GM21526 (cell line): Measurements from ENCODE around the gene IRF3.
"Not testable (repeated sequence)": the region's sequence is repeated elsewhere in the genome, so short reads cannot be mapped to it uniquely, and the experiment has no call there.

ENCODE experiments used
- ATAC-seq: cut with Tn5 transposase; IDR thresholded peaks from one replicate; pipeline ENCODE4 v1.9.1; 2021; ENCODE audit warnings: moderate library complexity; ENCODE audit not compliant: unreplicated experiment, low FRiP score

IRF3 gene

DNA sequence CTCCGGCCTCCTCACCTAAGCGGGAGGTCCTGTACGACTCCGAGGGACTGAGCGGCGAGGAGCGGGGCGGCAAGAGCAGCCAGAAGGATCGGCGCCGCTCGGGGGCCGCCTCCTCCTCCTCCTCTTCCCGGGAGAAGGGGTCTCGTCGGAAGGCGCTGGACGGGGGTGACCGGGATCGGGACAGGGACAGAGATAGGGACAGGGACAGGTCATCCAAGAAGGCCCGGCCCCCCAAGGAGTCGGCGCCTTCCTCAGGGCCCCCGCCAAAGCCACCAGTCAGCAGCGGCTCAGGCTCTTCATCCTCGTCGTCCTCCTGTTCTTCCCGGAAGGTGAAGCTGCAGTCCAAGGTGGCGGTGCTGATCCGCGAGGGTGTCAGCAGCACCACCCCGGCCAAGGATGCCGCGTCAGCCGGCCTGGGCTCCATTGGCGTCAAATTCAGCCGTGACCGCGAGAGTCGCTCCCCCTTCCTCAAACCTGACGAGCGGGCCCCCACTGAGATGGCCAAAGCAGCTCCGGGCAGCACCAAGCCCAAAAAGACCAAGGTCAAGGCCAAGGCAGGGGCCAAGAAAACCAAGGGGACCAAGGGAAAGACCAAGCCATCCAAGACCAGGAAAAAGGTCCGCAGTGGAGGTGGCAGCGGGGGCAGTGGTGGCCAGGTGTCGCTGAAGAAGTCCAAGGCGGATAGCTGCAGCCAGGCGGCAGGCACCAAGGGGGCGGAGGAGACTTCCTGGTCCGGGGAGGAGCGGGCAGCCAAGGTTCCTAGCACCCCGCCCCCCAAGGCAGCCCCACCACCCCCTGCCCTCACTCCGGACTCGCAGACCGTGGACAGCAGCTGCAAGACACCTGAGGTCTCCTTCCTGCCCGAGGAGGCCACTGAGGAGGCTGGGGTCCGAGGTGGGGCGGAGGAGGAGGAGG lies 12.8 kb downstream of the IRF3 start:
- ATAC-seq, result no peak

DNA sequence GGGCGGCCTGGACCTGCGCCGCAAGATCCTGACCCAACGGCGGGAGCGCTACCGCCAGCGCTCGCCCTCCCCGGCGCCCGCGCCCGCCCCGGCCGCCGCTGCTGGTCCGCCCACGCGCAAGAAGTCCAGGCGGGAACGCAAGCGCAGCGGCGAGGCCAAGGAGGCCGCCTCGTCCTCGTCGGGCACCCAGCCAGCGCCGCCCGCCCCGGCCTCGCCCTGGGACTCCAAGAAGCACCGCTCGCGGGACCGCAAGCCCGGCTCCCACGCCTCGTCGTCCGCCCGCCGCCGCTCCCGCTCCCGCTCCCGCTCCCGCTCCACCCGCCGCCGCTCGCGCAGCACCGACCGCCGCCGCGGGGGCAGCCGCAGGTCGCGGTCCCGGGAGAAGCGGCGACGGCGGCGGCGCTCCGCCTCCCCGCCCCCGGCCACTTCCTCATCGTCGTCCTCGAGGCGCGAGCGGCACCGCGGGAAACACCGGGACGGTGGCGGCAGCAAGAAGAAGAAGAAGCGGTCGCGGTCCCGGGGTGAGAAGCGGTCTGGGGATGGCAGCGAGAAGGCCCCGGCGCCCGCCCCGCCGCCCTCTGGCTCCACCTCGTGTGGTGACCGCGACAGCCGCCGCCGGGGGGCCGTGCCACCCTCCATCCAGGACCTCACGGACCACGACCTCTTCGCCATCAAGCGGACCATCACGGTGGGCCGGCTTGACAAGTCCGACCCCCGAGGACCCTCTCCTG lies 13.7 kb downstream of the IRF3 start:
- ATAC-seq, result no peak

DNA sequence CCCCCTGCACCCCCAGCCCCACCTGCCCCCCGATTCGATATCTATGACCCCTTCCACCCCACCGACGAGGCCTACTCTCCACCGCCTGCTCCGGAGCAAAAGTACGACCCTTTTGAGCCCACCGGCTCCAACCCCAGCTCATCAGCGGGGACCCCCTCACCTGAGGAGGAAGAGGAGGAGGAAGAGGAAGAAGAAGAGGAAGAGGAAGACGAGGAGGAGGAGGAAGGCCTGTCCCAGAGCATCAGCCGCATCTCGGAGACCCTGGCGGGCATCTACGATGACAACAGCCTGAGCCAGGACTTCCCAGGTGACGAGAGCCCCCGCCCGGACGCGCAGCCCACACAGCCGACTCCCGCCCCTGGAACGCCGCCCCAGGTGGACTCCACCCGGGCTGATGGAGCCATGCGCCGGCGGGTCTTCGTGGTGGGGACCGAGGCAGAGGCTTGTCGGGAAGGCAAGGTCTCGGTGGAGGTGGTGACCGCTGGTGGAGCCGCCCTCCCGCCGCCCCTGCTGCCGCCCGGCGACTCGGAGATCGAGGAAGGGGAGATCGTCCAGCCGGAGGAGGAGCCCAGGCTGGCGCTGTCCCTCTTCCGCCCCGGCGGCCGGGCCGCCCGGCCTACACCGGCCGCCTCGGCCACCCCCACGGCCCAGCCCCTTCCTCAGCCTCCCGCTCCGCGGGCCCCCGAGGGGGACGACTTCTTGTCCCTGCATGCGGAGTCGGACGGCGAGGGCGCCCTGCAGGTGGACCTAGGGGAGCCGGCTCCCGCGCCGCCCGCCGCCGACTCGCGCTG lies 14.4 kb downstream of the IRF3 start:
- no peak for ATAC-seq

DNA sequence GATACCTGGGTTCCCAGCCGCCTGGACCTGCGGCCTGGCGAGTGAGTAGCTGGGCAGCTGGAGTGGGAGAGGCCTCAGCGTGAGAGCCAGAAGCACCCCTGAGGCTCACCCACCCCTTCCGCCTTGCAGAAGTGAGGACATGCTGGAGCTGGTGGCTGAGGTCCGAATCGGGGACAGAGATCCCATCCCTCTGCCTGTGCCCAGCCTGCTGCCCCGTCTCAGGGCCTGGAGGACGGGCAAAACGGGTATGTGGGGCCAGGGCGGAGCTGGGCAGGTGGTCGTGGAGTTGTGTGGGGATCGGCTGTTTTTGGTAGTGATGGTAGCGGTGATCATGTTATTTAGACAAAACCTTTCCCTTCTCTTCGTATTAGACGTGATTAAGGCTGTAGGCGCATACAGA lies 19.1 kb downstream of the IRF3 start:
- ATAC-seq, result no peak

DNA sequence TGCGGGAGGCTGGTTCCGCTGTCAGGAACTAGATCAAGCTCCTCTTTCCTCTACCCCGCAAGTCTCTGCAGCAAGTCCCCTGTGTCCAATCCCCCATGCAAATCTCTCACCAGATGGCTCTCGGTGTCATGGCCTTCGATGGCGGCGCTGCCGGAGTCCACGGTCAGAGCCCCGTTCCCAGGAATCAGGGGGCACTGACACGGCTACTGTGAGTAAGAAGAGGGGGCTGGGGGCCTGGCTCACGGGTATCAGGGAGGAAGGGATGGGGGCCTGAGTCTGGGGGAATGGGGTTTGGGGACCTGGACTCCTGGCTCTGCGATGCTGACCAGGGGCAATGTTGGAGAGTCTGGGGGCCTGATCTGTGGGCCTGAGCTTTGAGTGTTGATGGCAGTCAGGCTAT lies 19.7 kb downstream of the IRF3 start:
- ATAC-seq, result no peak

DNA sequence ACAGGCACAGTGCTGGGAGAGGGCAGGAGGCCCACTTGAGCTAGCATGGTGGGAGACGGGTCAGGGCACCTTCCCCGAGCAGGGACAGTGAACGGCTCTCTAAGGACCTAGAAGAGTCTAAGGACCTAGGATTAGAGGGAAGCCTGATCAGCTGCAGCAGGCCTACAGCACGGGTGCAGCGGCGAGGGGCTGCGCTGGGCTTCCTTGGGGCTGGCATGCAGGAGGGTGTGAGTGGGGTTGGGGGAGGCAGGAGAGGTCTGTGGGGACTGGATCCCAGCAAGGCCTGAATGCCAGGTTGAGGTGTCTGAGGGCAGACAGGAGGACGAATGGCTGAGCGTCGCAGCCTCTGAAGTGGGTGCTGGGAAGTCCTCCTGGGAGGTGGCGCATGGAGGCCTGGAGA lies 20.1 kb downstream of the IRF3 start:
- ATAC-seq, result no peak

DNA sequence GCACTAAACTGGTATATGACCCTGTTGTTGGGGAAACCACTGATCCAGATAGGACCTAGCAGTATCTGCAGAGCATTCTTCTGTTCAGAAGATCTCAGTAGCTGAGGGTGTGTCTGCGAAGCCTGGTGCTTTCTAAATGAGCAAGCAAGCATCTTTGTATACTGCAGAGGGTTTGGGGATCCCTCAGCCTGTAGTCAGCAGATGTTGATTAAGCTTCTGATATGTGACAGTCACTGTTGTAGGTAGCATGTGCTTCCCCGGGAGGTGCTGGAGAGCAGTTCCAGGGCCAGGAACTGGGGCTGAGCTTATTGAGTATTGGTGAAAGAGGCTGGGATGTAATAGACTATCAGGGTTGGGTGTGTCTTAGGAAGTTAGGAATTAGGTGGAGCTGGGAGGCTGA lies 22.2 kb downstream of the IRF3 start:
- ATAC-seq, result no peak

DNA sequence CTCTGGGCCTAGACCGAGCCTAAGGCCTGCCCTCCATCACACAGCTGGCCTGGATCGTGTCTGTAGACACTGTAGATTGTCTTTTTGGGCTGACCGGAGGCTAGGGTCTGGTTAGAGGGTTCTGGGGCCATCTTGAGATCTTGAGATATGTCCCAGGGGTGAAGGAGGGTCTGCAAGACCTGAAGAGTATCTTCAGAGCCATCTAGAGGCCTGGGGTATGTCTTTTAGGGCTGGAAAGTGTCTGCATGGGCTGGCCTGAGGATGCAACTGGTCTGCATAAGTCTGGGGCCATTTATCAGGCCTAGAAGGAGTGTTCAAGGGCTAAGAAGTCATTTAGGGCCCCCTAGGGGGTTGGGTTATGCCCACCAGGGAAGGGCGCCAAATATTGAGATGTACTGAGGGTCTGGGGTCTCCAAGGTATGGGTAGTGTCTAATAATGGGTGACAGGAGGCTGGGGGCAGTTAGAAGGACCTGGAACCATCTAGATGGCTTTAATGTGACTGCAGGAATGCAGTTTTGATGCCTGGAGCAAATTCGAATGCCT lies 23.1 kb downstream of the IRF3 start:
- no peak for ATAC-seq

DNA sequence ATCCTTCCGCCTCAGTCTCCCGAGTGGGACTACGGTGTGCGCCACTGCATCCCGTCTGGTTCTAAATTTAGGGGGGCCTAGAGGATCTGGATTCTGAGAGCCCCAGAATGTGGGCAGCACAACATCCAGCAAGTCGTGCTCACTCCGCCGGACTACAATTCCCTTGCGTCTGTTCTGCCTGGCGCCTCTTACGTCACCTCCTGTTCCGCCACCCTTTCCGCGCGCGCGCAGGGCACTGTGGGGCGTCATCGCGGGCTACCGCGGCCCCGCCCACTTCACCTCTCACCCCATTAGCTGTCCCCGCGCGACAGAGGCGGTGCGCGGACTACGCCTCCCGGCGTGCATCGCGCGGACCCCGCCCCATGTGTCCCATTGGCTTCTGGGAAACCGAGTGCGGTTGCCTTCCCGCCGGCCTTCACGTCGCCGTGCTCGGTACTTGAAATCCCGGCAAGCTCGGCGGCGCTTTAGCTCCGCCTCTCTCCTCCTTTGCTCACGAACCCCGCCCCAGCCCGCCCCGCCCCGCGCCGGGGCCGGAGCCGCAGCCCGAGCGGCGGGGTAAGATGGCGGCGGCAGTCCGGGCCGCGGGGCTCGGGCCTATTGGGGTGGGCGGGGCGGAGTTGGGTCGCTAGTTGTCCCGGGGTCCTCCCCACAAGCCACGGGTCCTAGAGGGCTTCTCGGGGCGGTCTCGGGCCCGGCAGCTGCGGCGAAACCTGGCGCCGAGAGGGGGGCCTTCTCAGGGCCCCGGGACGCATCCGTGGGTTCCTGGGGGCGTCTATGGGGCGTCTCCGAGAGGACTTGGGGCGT lies 23.8 kb downstream of the IRF3 start, which contains the start of gene SCAF1:
Gene SCAF1, plus strand, starts transcription at position 522 of the 804 bp plus-strand sequence. CDS start 2,818 bp downstream, outside the sequence.
- peak; percentile 47 for ATAC-seq

DNA sequence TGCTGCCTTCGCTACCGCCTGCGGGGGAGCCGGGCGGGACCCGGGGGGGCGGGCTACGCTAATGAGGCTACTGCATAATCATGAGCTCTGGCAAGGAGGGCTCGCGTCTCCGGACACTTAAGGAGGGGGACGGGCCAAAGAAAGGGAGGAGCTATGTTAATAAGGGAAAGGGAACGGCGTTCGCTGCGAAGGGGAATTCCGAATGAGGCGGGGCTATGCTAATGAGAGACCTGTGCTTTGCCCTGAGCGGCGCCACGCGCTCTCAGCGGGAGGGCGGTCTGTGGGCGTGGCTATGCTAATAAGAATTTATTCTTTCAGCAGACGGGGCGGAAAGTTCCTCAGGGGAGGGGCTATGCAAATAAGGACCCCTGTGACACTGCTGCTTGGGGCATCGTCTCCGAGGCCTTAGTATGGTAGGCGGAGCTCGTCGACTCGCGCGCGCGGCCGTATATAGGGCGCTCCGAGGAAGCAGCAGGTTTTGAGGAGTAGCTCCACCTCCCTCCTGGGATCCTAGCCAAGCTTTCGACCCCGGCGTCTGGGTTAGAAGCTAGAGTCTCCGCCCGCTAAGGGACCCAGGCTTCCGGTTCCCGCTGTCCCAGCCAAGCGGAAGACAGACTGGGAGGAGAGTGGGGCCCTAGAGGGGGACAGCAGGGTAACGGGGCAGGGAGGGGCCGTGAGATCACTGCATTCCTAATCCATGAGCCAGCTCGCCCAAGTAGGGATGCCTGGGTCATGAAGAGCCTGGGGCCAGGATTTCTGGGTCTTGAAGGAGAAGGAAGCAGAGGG lies 25.4 kb downstream of the IRF3 start, which contains the start of gene RRAS:
Gene RRAS, minus strand, starts transcription at position 31 of the 786 bp plus-strand sequence. CDS start 45 bp downstream, outside the sequence.
- ATAC-seq, result peak; percentile 52

DNA sequence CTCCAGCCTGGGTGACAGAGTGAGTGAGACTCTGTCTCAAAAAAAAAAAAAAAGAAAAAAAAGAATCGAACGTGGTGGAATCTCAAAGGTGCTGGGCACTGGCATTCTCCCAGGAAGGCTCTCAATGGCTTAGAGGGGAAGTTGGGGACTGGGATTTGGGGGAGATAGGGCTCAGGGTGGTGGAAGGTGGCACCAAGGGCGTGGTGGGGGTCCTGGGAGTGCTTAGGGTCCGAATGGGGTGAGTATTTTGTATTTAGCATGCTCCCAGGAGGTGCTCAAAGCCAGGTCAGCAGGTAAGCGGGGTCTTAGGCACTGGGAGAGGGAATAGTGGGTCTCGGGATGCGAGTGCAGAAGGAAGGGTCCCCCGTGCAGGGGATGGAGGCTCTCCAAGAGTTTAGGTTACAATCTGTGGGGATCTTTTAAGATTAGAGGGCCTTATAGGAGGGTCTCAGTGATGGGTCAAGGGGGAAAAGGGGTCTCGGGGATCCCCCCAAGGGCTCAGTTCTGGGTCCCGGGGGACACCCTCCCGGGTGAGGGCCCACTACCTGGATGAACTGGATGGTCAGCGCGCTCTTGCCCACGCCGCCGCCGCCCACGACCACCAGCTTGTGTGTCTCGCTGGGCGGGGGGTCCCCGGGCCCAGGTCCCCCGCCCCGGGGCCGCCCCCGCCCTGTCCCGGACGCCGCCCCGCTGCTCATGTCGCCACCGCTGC lies 26.1 kb downstream of the IRF3 start:
- no peak for ATAC-seq

DNA sequence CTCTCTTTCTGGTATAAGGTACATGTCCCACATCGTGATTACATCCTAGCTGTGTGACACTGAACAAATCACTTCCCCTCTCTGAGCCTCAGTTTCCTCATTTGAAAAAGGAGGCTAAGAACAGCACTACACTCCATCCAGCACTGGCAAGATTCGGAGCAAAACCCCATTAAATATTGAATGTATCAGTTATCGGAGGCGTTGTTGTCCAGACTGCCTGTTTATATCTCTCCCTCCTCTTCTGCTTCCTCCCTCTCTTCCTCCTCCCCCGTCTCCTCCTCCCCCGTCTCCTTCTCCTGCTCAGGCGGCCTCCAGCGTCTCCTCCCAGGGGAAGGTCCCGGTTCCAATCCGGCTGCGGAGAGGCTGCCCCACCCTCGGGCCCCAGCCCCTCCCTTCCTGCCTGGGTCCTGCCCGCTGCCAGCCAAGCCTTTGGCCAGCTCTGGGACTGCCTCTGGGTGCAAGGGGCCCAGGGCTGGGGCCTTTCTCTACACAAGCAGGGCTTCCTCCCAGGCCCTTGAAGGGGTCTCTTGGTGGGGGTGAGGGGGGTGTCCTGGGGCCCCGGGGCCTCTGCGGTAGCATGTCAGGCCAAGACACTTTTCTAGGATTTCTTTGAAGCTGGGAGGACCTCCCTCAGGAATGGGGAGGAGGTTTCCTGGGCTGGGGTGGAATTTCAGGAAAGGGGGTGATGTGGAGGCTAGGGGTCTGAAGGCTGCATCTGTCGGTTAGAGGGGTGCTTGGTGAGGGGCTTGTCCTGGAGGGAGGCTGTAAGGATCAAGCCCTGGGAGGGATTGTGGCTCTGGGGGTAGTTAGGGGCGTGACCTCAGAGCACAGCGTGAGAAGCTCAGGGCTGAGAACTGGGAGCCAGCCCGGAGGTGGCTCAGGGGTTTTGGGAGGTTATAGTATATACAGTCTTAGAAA lies 27.6 kb downstream of the IRF3 start:
- ATAC-seq, result no peak

DNA sequence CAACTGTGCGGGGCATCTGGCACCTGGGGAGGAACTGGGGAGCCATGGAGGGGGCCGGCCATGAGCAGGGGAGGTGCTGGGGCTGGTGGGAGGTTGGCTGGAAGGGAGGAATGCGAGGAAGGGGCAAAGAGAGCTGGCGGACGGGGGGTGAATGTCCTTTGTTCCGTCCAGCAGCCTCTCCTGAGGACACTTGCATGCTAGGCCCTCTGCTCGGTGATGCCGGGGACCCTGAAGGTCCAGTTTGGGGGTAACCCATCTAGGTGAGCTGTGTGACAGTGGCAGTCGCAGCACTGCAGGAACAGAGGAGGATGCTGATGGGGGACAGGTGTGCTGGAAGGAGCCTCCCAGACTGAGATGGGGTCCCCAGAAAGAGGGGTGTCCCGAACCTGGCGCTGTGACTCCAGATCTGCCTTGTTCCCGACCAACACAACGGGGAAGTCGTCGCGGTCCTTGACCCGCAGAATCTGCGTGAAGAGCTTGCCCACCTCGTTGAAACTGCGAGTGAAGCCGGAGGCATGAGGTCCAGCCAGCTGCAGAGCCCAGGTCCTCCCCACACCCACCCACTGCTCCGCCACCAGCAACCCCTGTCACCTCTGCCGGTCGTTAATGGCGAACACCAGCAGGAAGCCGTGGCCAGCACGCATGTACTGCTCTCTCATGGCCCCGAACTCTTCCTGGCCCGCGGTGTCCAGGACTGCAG lies 29.3 kb downstream of the IRF3 start:
- no peak for ATAC-seq

DNA sequence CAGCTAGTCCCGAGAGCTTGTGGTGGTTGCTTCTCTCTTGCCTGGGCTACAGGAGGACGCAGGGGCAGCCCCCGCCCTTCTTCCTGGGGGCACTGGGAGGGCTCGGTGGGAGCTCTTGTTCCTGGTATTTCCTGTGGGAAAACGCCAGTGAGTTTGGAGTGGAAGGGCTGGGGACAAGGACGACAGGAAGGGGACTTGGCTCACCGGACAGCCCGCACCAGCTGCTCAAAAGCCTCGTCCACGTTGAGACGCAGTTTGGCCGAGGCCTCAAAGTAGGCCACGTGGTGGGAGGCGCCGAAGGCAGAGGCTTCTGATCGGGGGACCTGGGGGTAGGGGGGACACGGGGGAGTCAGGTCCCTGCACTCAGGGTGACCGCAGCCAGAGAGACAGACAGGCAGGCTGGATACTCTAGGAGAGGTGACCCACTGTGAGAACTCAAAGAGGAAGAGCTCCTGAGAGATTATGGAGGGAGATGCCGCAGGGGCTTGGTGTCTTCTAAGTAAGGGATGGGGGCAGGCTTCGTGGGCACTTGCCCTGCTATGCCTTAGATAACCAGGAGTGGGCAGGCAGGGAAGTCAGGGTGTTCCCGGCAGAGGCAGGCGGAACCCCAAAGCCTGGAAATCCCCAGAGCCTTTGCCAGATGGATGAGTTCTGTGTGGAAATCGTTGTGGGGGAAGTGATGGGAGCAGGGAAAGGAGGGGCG lies 30.0 kb downstream of the IRF3 start:
- no peak for ATAC-seq

DNA sequence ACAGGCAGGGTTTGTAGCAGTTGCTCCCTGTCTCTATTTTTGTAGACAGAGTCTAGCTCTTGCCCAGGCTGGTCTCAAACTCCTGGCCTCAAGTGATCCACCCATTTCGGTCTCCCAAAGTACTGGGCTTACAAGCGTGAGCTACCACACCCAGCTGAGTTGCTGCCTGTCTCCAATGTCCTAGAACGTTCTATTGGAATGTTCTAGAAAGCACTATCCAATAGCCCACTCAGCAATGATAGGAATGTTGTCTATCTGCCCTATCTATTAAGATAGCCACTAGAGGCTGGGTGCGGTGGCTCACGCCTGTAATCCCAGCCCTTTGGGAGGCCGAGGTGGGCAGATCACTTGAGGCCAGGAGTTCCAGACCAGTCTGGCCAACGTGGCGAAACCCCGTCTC lies 32.4 kb downstream of the IRF3 start:
- not testable (repeated sequence) for ATAC-seq

DNA sequence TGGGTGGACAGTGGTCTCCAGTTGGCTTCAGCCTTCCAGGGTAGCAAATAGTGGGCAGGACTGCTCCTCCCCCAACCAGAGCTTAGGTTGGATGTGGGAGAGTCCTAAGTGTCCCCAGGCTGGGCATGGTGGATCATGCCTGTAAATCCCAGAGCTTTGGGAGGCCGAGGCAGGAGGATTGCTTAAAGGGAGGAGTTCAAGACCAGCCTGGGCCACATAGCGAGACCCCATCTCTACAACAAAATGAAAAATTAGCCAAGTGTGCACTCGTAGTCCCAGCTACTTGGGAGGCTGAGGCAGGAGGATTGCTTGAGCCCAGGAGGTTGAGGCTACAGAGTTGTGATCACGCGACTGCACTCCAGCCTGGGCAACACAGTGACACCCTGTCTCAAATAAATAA lies 33.1 kb downstream of the IRF3 start:
- no peak for ATAC-seq
